GM12891 (cell line): Measurements from ENCODE around the gene AANAT.

ENCODE experiments used
- DNase-seq: peaks from one replicate; pipeline ENCODE4 v3.0.0; 2011; ENCODE audit warnings: low spot score; ENCODE audit not compliant: insufficient read length
- FAIRE-seq: peaks from 2 replicates; lab custom pipeline; 2011; peaks lifted over from hg19 to GRCh38; lab: Jason Lieb, UNC
- PAX5 ChIP-seq: IDR thresholded peaks from 2 replicates; pipeline ENCODE4 v1.6.1; 2011; ENCODE audit warnings: low read length, moderate library complexity, mild to moderate bottlenecking; ENCODE audit not compliant: insufficient read depth, severe bottlenecking
- POLR2A ChIP-seq: IDR thresholded peaks from 2 replicates; pipeline ENCODE4 v1.6.1; 2011; ENCODE audit warnings: low read depth, low read length, control low read depth
- POLR2AphosphoS5 ChIP-seq: IDR thresholded peaks from 2 replicates; pipeline ENCODE4 v1.6.1; 2011; ENCODE audit warnings: low read depth, low read length, control low read depth
- POU2F2 ChIP-seq: IDR thresholded peaks from 2 replicates; pipeline ENCODE4 v1.6.1; 2011; ENCODE audit warnings: low read depth, mild to moderate bottlenecking, control low read depth, low read length, moderate library complexity
- SPI1 ChIP-seq: IDR thresholded peaks from 2 replicates; pipeline ENCODE4 v1.6.1; 2011; ENCODE audit warnings: low read depth, low read length, control low read depth
- TAF1 ChIP-seq: IDR thresholded peaks from 2 replicates; pipeline ENCODE4 v1.6.1; 2011; ENCODE audit warnings: low read depth, low read length, control low read depth

Gene AANAT

GRCh38 chr17:76452660-76453430 is 14.6 kb upstream of the AANAT start, which contains the start of gene UBE2O:
Gene UBE2O (minus strand): TSS chr17:76453152. CDS start chr17:76453141, 11 bp downstream.
- no peak for TF ChIP-seq POU2F2
- no peak for TF ChIP-seq POLR2A
- peak; percentile 54; the same call in 1 of the 2 replicates for TF ChIP-seq TAF1
- no peak for TF ChIP-seq SPI1
- TF ChIP-seq PAX5: peak; percentile 13
- no peak for TF ChIP-seq POLR2AphosphoS5
- FAIRE-seq (peak; percentile 84), DNase-seq (peak; percentile 96)

- TF ChIP-seq PAX5: no peak
- TF ChIP-seq TAF1: no peak
- TF ChIP-seq POLR2A: no peak
- no peak for TF ChIP-seq SPI1
- TF ChIP-seq POU2F2: no peak
- TF ChIP-seq POLR2AphosphoS5: no peak
- FAIRE-seq (no peak), DNase-seq (no peak)
Measured at GRCh38 chr17:76453431-76453743, 14.0 kb upstream of the AANAT start.

- FAIRE-seq (no peak), DNase-seq (no peak)
- no peak for TF ChIP-seq POLR2A
- TF ChIP-seq TAF1: no peak
- no peak for TF ChIP-seq SPI1
Measured at GRCh38 chr17:76458580-76459490, 8.6 kb upstream of the AANAT start.

- FAIRE-seq: no peak
Measured at GRCh38 chr17:76459674-76460073, 7.7 kb upstream of the AANAT start.

GRCh38 chr17:76461765-76462555 is 5.4 kb upstream of the AANAT start:
- TF ChIP-seq POLR2AphosphoS5 (no peak), TAF1 (no peak), POU2F2 (no peak), POLR2A (no peak), PAX5 (no peak), SPI1 (no peak)
- no peak for DNase-seq
- no peak for FAIRE-seq

More at GRCh38 chr17:76459674-76460073, 7.7 kb upstream of the AANAT start:
- DNase-seq: no peak
- no peak for TF ChIP-seq TAF1
- TF ChIP-seq PAX5: no peak

- no peak for FAIRE-seq
- DNase-seq: no peak
- TF ChIP-seq POLR2AphosphoS5 (no peak), POU2F2 (no peak), TAF1 (no peak), SPI1 (no peak), PAX5 (no peak), POLR2A (no peak)
Measured at GRCh38 chr17:76462556-76463290, 4.7 kb upstream of the AANAT start.

GRCh38 chr17:76466775-76467130 is 650 bp upstream of the AANAT start:
- DNase-seq: no peak
- TF ChIP-seq POLR2A (no peak), PAX5 (no peak), POU2F2 (no peak), SPI1 (no peak), POLR2AphosphoS5 (no peak), TAF1 (no peak)
- no peak for FAIRE-seq

- no peak for FAIRE-seq
- TF ChIP-seq POU2F2 (no peak), PAX5 (no peak), POLR2A (no peak), SPI1 (no peak), POLR2AphosphoS5 (no peak), TAF1 (no peak)
- DNase-seq: no peak
Measured at GRCh38 chr17:76467809-76468633, 618 bp downstream of the AANAT start.
